Thyroid gland (tissue), 4 donors: ENCODE measurements around the gene FGGY. TPM values are rescaled to one million over a fixed set of nuclear protein-coding genes. Genes with fewer than 3 reads are reported as not detected.
A peak's percentile ranks its signal among the peaks of the same experiment; 100 is the strongest.

Experiments
- DNase-seq, 2 donors: peaks; one replicate each; pipeline ENCODE4 v3.0.0-alpha.2; 2019
- H3K27ac ChIP-seq, 3 donors: fragments of 200-600 bp; sonication (generic); 1 replicate in 2 of 3; 2 replicates in 1 of 3; pipeline ENCODE4 v1.5.1; 2016 to 2019; ENCODE audit warnings: mild to moderate bottlenecking in 1 of 3, moderate library complexity in 1 of 3
- H3K27me3 ChIP-seq: fragments of 200-600 bp; sonication (generic); one replicate; pipeline ENCODE4 v1.5.1; 2019
- H3K36me3 ChIP-seq, 2 donors: fragments of 200-600 bp; sonication (generic); one replicate each; pipeline ENCODE4 v1.5.1; 2016 to 2019
- H3K4me1 ChIP-seq, 2 donors: fragments of 200-600 bp; sonication (generic); one replicate each; pipeline ENCODE4 v1.5.1; 2017 to 2019
- H3K4me3 ChIP-seq, 3 donors: fragments of 200-600 bp; sonication (generic); replicated peaks in 1 of 3; 1 replicate in 2 of 3; 2 replicates in 1 of 3; pipeline ENCODE4 v1.5.1; 2016; ENCODE audit warnings: mild to moderate bottlenecking in 1 of 3
- H3K9me3 ChIP-seq: fragments of 200-600 bp; sonication (generic); one replicate; pipeline ENCODE4 v1.5.1; 2017
- CTCF ChIP-seq, 6 experiments: fragments of 200-600 bp in 3 of 6; fragments of 450-650 bp in 3 of 6; sonication (generic) in 3 of 6; IDR thresholded peaks; one replicate each; pipeline ENCODE4 v1.5.1; 2016 to 2019; ENCODE audit warnings: antibody characterized with exemption in 6 of 6, mild to moderate bottlenecking in 2 of 6, inconsistent platforms in 1 of 6, moderate library complexity in 1 of 6
- POLR2A ChIP-seq, 2 donors: fragments of 450-650 bp; IDR thresholded peaks; one replicate each; pipeline ENCODE4 v1.6.1; 2017; ENCODE audit warnings: antibody characterized with exemption in 2 of 2, mild to moderate bottlenecking in 2 of 2, moderate library complexity in 1 of 2
- WGBS, 2 donors: methylation state at CpG; one replicate each; pipeline ENCODE4 v1.1.5; 2017; 5-methylcytosine and 5-hydroxymethylcytosine counted together
- intact Hi-C: fragments of 100-400 bp; cut with DNase I; formaldehyde crosslinking; loops from one replicate; pipeline ENCODE4 v1.15.1; 2023
- total RNA-seq, 4 donors: library from RNA; depleted of rRNA; stranded (reverse); fragments of >200 nt; gene quantifications; one replicate each; pipeline ENCODE4 v1.2.3, GENCODE V29; 2016

The FGGY gene
- total RNA-seq, 4 donors from 2014 or later, result 24.6 to 46.1 (median 36.4) TPM

GRCh38 chr1:59678040-59678439, 381.1 kb downstream of the FGGY start:
- DNase-seq, result no peak
- no peak overlapping the region for H3K4me3 ChIP-seq
- H3K4me1 ChIP-seq, result peaks cover 3 to 19% of the 10 kb centered on the region in 2 donors
- 86 to 89% methylated on average over 1 of the region's 1 CpG for WGBS, 2 donors
- H3K27me3 ChIP-seq, result no peaks in the 10 kb centered on the region
- no peak for TF ChIP-seq POLR2A (IDR thresholded peaks at IDR 0.05)
- TF ChIP-seq CTCF (IDR thresholded peaks at IDR 0.05), result no peak
- H3K27ac ChIP-seq, result no peak overlapping the region
- intact Hi-C loops, result no loop called here
- no peaks in the 10 kb centered on the region for H3K9me3 ChIP-seq
- H3K36me3 ChIP-seq, result no peaks in the 10 kb centered on the region

- no peaks in the 10 kb centered on the region for H3K36me3 ChIP-seq
- peaks cover 3 to 19% of the 10 kb centered on the region in 2 donors for H3K4me1 ChIP-seq
- no peak overlapping the region for H3K4me3 ChIP-seq
- intact Hi-C loops, result no loop called here
- WGBS, 2 donors, result 45 to 48% methylated on average over 3 of the region's 3 CpGs
- TF ChIP-seq POLR2A (IDR thresholded peaks at IDR 0.05) (no peak), CTCF (IDR thresholded peaks at IDR 0.05) (no peak)
- DNase-seq, result peak in 1 of 2 donors; percentile 6
- no peak overlapping the region for H3K27ac ChIP-seq
- no peaks in the 10 kb centered on the region for H3K9me3 ChIP-seq
- H3K27me3 ChIP-seq, result no peaks in the 10 kb centered on the region
Measured at GRCh38 chr1:59678493-59679228, 381.8 kb downstream of the FGGY start.

GRCh38 chr1:59680044-59680443, 383.1 kb downstream of the FGGY start:
- Histone ChIP-seq H3K4me3 (no peak overlapping the region), H3K36me3 (no peaks in the 10 kb centered on the region), H3K4me1 (peaks cover 0 to 8% of the 10 kb centered on the region in 2 donors), H3K27me3 (no peaks in the 10 kb centered on the region), H3K27ac (no peak overlapping the region), H3K9me3 (no peaks in the 10 kb centered on the region)
- intact Hi-C loops, result no loop called here
- TF ChIP-seq CTCF (IDR thresholded peaks at IDR 0.05), result no peak
- TF ChIP-seq POLR2A (IDR thresholded peaks at IDR 0.05), result no peak
- no peak for DNase-seq

- no peak overlapping the region for H3K4me3 ChIP-seq
- TF ChIP-seq CTCF (IDR thresholded peaks at IDR 0.05), result no peak
- no peak for TF ChIP-seq POLR2A (IDR thresholded peaks at IDR 0.05)
- H3K27me3 ChIP-seq, result no peaks in the 10 kb centered on the region
- no peak for DNase-seq
- no peaks in the 10 kb centered on the region for H3K9me3 ChIP-seq
- H3K27ac ChIP-seq, result no peak overlapping the region
- H3K4me1 ChIP-seq, result peaks cover 0 to 8% of the 10 kb centered on the region in 2 donors
- intact Hi-C loops, result no loop called here
- 79 to 82% methylated on average over 5 of the region's 5 CpGs for WGBS, 2 donors
- no peaks in the 10 kb centered on the region for H3K36me3 ChIP-seq
Measured at GRCh38 chr1:59682396-59683080, 385.6 kb downstream of the FGGY start.

- intact Hi-C loops, result no loop called here
- Histone ChIP-seq H3K4me3 (no peak overlapping the region), H3K4me1 (peaks cover 0 to 4% of the 10 kb centered on the region in 2 donors), H3K27me3 (no peaks in the 10 kb centered on the region), H3K9me3 (no peaks in the 10 kb centered on the region), H3K27ac (no peak overlapping the region), H3K36me3 (no peaks in the 10 kb centered on the region)
- TF ChIP-seq CTCF (IDR thresholded peaks at IDR 0.05) (no peak), POLR2A (IDR thresholded peaks at IDR 0.05) (no peak)
- WGBS, 2 donors, result 96 to 98% methylated on average over 2 of the region's 2 CpGs
- DNase-seq, result no peak
Measured at GRCh38 chr1:59683197-59683596, 386.3 kb downstream of the FGGY start.
